HepG2 (cell line): ENCODE results near the gene POP7. TPM values are rescaled to one million over a fixed set of nuclear protein-coding genes. Genes with fewer than 3 reads are reported as not detected.

Experiments used
- AHR ChIP-seq: IDR thresholded peaks from 2 replicates; pipeline ENCODE4 v1.6.1; 2018; ENCODE audit warnings: missing genetic modification reagents, missing compliant biosample characterization
- ARID3A ChIP-seq: IDR thresholded peaks from 2 replicates; pipeline ENCODE4 v1.6.1; 2012; ENCODE audit warnings: low read depth, low read length, improper control_type of control experiment
- ARNTL ChIP-seq: sonication (generic); formaldehyde crosslinking; IDR thresholded peaks from 2 replicates; pipeline ENCODE4 v1.4.0; 2020; ENCODE audit warnings: mild to moderate bottlenecking, missing genetic modification reagents
- BCL6 ChIP-seq: IDR thresholded peaks from 2 replicates; pipeline ENCODE4 v1.6.1; 2016; ENCODE audit warnings: missing genetic modification reagents, missing compliant biosample characterization
- CBX2 ChIP-seq, 2 experiments: fragments of 200-600 bp in 1 of 2; sonication (generic); formaldehyde crosslinking in 1 of 2; IDR thresholded peaks; 2 replicates each; pipeline versions ENCODE4 v1.7.0 to v1.8.1; 2018 to 2022; ENCODE audit warnings: low read depth in 2 of 2, low read length in 1 of 2, mild to moderate bottlenecking in 1 of 2, missing genetic modification reagents in 1 of 2
- DPF2 ChIP-seq: sonication (generic); formaldehyde crosslinking; IDR thresholded peaks from 2 replicates; pipeline ENCODE4 v1.4.0; 2020; ENCODE audit warnings: mild to moderate bottlenecking, low read depth, missing genetic modification reagents, borderline replicate concordance
- FIP1L1 ChIP-seq: fragments of 200-400 bp; formaldehyde crosslinking; IDR thresholded peaks from 2 replicates; pipeline ENCODE4 v1.6.1; 2018; ENCODE audit warnings: low read depth, mild to moderate bottlenecking, low read length, moderate library complexity, borderline replicate concordance; ENCODE audit not compliant: insufficient read depth
- FOXO1 ChIP-seq: sonication (generic); formaldehyde crosslinking; IDR thresholded peaks from 2 replicates; pipeline ENCODE4 v1.4.0; 2020; ENCODE audit warnings: missing genetic modification reagents
- GMEB1 ChIP-seq: sonication (generic); formaldehyde crosslinking; IDR thresholded peaks from 2 replicates; pipeline ENCODE4 v1.5.1; 2020; ENCODE audit warnings: missing genetic modification reagents, mild to moderate bottlenecking, borderline replicate concordance
- GPN1 ChIP-seq: sonication (generic); formaldehyde crosslinking; IDR thresholded peaks from 2 replicates; pipeline ENCODE4 v1.5.1; 2020; ENCODE audit warnings: missing genetic modification reagents, borderline replicate concordance
- JUN ChIP-seq: sonication (generic); formaldehyde crosslinking; IDR thresholded peaks from 2 replicates; pipeline ENCODE4 v1.4.0; 2020; ENCODE audit warnings: mild to moderate bottlenecking, missing genetic modification reagents
- MAFG ChIP-seq: sonication (generic); formaldehyde crosslinking; IDR thresholded peaks from 2 replicates; pipeline ENCODE4 v1.5.1; 2020; ENCODE audit warnings: mild to moderate bottlenecking, missing genetic modification reagents
- MYPOP ChIP-seq: sonication (generic); formaldehyde crosslinking; IDR thresholded peaks from 2 replicates; pipeline ENCODE4 v1.8.1; 2023; ENCODE audit warnings: mild to moderate bottlenecking, moderate library complexity, missing genetic modification reagents
- NR2F2 ChIP-seq: IDR thresholded peaks from 2 replicates; pipeline ENCODE4 v1.6.1; 2012; ENCODE audit warnings: low read depth, inconsistent platforms, borderline replicate concordance
- NRL ChIP-seq: sonication (generic); formaldehyde crosslinking; IDR thresholded peaks from 2 replicates; pipeline ENCODE4 v1.5.0; 2020; ENCODE audit warnings: missing genetic modification reagents, mild to moderate bottlenecking, moderate library complexity, borderline replicate concordance
- RFX1 ChIP-seq: fragments of 450-650 bp; IDR thresholded peaks from 2 replicates; pipeline ENCODE4 v1.6.1; 2017
- RFX3 ChIP-seq: IDR thresholded peaks from 2 replicates; pipeline ENCODE4 v1.6.1; 2016; ENCODE audit warnings: missing biosample characterization, missing genetic modification reagents
- STAG1 ChIP-seq: sonication (generic); formaldehyde crosslinking; IDR thresholded peaks from 2 replicates; pipeline ENCODE4 v1.4.0; 2020; ENCODE audit warnings: missing genetic modification reagents
- TBX2 ChIP-seq: sonication (generic); formaldehyde crosslinking; IDR thresholded peaks from 2 replicates; pipeline ENCODE4 v1.5.0; 2020; ENCODE audit warnings: missing genetic modification reagents, mild to moderate bottlenecking, borderline replicate concordance
- TFDP1 ChIP-seq: IDR thresholded peaks from 2 replicates; pipeline ENCODE4 v1.6.1; 2016; ENCODE audit warnings: missing compliant biosample characterization, missing genetic modification reagents, borderline replicate concordance
- TGIF2 ChIP-seq: IDR thresholded peaks from 2 replicates; pipeline ENCODE4 v1.6.1; 2016; ENCODE audit warnings: control low read depth, missing compliant biosample characterization
- ZMYM2 ChIP-seq: sonication (generic); formaldehyde crosslinking; IDR thresholded peaks from 2 replicates; pipeline ENCODE4 v1.8.0; 2022; ENCODE audit warnings: mild to moderate bottlenecking, missing genetic modification reagents
- ZNF124 ChIP-seq: sonication (generic); formaldehyde crosslinking; IDR thresholded peaks from 2 replicates; pipeline ENCODE4 v1.4.0; 2020; ENCODE audit warnings: missing genetic modification reagents
- ZNF234 ChIP-seq: sonication (generic); formaldehyde crosslinking; conservative IDR thresholded peaks from 2 replicates; pipeline ENCODE4 v1.5.1; 2020; ENCODE audit warnings: mild to moderate bottlenecking, missing genetic modification reagents
- ZNF317 ChIP-seq: sonication (generic); formaldehyde crosslinking; IDR thresholded peaks from 2 replicates; pipeline ENCODE4 v1.5.0; 2020; ENCODE audit warnings: mild to moderate bottlenecking, missing genetic modification reagents
- ZNF816 ChIP-seq: sonication (generic); formaldehyde crosslinking; IDR thresholded peaks from 2 replicates; pipeline ENCODE4 v1.8.0; 2022; ENCODE audit warnings: missing genetic modification reagents, mild to moderate bottlenecking, borderline replicate concordance
- polyA plus RNA-seq, 8 experiments: library from polyadenylated mRNA; depleted of rRNA in 3 of 8; stranded (reverse) in 7 of 8; unstranded in 1 of 8; fragments of >200 nt; fragmentation: Illumina TruSeq in 4 of 8; extraction: Trizol in 4 of 8; gene quantifications; 2 replicates each; pipeline versions ENCODE4 v1.2.1 to v1.2.3, GENCODE V29; 2011 to 2016; ENCODE audit warnings: low read depth in 4 of 8, missing spikeins in 1 of 8, mixed read lengths in 1 of 8; ENCODE audit not compliant: insufficient read depth in 1 of 8
- total RNA-seq, 5 experiments: library from RNA; depleted of rRNA; stranded (reverse); fragments of >200 nt; fragmentation: Illumina TruSeq; extraction: Trizol; gene quantifications; 2 replicates each; pipeline ENCODE4 v1.2.3, GENCODE V29; 2016; ENCODE audit warnings: low read depth in 1 of 5

Gene POP7
- total and polyA plus RNA-seq, 2 of the 13 experiments (the other 11 are each of a cell fraction or from before 2014, with no cell fraction given): 63.9 to 91.1 TPM

GRCh38 chr7:100723732-100724275 is 17.9 kb downstream of the POP7 start (continued):
- peak; percentile 56; the same call in 1 of the 2 replicates for TF ChIP-seq TFDP1 (CRISPR knock-in tag)
- peak; percentile 88 for TF ChIP-seq TBX2 (CRISPR knock-in tag)
- no peak for TF ChIP-seq TGIF2 (CRISPR knock-in tag)
- peak; percentile 88 for TF ChIP-seq NRL (CRISPR knock-in tag)
- no peak for TF ChIP-seq ZNF234 (CRISPR knock-in tag)
- peak; percentile 61; the same call in 1 of the 2 replicates for TF ChIP-seq GMEB1 (CRISPR knock-in tag)
- no peak for TF ChIP-seq MAFG (CRISPR knock-in tag)
- no peak for TF ChIP-seq STAG1 (CRISPR knock-in tag)
- TF ChIP-seq MYPOP: peak; percentile 33; the same call in 1 of the 2 replicates
- TF ChIP-seq FIP1L1: no peak
- TF ChIP-seq AHR (CRISPR knock-in tag): no peak
- TF ChIP-seq ZNF124 (CRISPR knock-in tag): no peak
- peak; percentile 69 for TF ChIP-seq ARNTL (CRISPR knock-in tag)
- TF ChIP-seq DPF2 (CRISPR knock-in tag): peak; percentile 77
- TF ChIP-seq RFX3 (CRISPR knock-in tag): no peak
- no peak for TF ChIP-seq ARID3A
- no peak for TF ChIP-seq ZNF317
- TF ChIP-seq CBX2 (IDR thresholded peaks at IDR 0.05; ENCODE audit: low read depth, low read length): no peak
- TF ChIP-seq CBX2 (CRISPR knock-in tag; IDR thresholded peaks at IDR 0.05; ENCODE audit: low read depth): no peak
- no peak for TF ChIP-seq RFX1
- TF ChIP-seq BCL6 (CRISPR knock-in tag): 0 out of 2 replicates have a peak, but pooled peaks have one; percentile 50
- TF ChIP-seq ZNF816 (CRISPR knock-in tag): peak; percentile 72; the same call in 1 of the 2 replicates
- peak; percentile 69; the same call in 1 of the 2 replicates for TF ChIP-seq FOXO1 (CRISPR knock-in tag)
- peak; percentile 94 for TF ChIP-seq NR2F2
- TF ChIP-seq GPN1 (CRISPR knock-in tag): no peak
- TF ChIP-seq ZMYM2: 0 out of 2 replicates have a peak, but pooled peaks have one; percentile 21
- TF ChIP-seq JUN (CRISPR knock-in tag): no peak
